ENCODE measurements around the gene ZBTB20.
"Not testable (repeated sequence)": the region's sequence is repeated elsewhere in the genome, so short reads cannot be mapped to it uniquely, and the experiment has no call there.

Gene ZBTB20

GRCh38 chr3:114831861-114832260 lies 315.2 kb downstream of the ZBTB20 start:
- no peaks in the 10 kb centered on the region for H3K4me1 ChIP-seq (ENCODE audit: insufficient read depth, low read length)
- no peaks in the 10 kb centered on the region for H3K36me3 ChIP-seq (ENCODE audit: insufficient read depth, low read length)
- H3K9ac ChIP-seq (ENCODE audit: low read depth, low read length) = no peak overlapping the region
- no peaks in the 10 kb centered on the region for H3K9me3 ChIP-seq (ENCODE audit: control insufficient read depth, insufficient read depth, low read length)

DNA sequence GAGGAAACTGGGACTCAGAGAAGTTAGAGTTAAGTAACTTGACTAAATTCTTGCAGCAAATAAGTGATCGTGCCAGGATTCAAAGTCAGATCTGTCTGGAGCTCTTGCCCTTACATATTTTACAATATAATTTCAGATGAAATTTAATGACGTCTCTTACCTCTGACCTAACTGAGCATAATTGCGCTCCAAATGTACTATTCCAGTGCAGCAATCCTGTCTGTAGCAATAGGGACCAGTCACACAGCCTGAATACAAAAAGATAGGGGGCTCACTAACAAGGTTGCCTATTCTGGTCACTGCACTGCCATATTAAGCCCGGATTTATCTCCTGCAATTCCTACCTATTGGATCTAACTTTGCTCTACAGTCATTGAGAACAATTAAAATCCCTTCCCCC lies 316.4 kb downstream of the ZBTB20 start:
- Histone ChIP-seq H3K4me1 (ENCODE audit: insufficient read depth, low read length) (no peaks in the 10 kb centered on the region), H3K9ac (ENCODE audit: low read depth, low read length) (no peak overlapping the region), H3K36me3 (ENCODE audit: insufficient read depth, low read length) (no peaks in the 10 kb centered on the region), H3K9me3 (ENCODE audit: control insufficient read depth, insufficient read depth, low read length) (no peaks in the 10 kb centered on the region)

GRCh38 chr3:114829783-114830182 lies 317.3 kb downstream of the ZBTB20 start:
- H3K9ac ChIP-seq (ENCODE audit: low read depth, low read length) = no peak overlapping the region

GRCh38 chr3:114827495-114827894 lies 319.6 kb downstream of the ZBTB20 start:
- H3K36me3 ChIP-seq (ENCODE audit: insufficient read depth, low read length) = no peaks in the 10 kb centered on the region
- H3K9me3 ChIP-seq (ENCODE audit: control insufficient read depth, insufficient read depth, low read length) = no peaks in the 10 kb centered on the region
- no peaks in the 10 kb centered on the region for H3K4me1 ChIP-seq (ENCODE audit: insufficient read depth, low read length)
- H3K9ac ChIP-seq (ENCODE audit: low read depth, low read length) = no peak overlapping the region

More at GRCh38 chr3:114829783-114830182, 317.3 kb downstream of the ZBTB20 start:
- no peaks in the 10 kb centered on the region for H3K4me1 ChIP-seq (ENCODE audit: insufficient read depth, low read length)
- H3K9me3 ChIP-seq (ENCODE audit: control insufficient read depth, insufficient read depth, low read length) = no peaks in the 10 kb centered on the region
- no peaks in the 10 kb centered on the region for H3K36me3 ChIP-seq (ENCODE audit: insufficient read depth, low read length)

GRCh38 chr3:114824014-114824413 lies 323.1 kb downstream of the ZBTB20 start:
- no peaks in the 10 kb centered on the region for H3K4me1 ChIP-seq (ENCODE audit: insufficient read depth, low read length)
- H3K9me3 ChIP-seq (ENCODE audit: control insufficient read depth, insufficient read depth, low read length) = no peaks in the 10 kb centered on the region
- no peaks in the 10 kb centered on the region for H3K36me3 ChIP-seq (ENCODE audit: insufficient read depth, low read length)
- no peak overlapping the region for H3K9ac ChIP-seq (ENCODE audit: low read depth, low read length)

GRCh38 chr3:114823061-114823460 lies 324.0 kb downstream of the ZBTB20 start:
- Histone ChIP-seq H3K4me1 (ENCODE audit: insufficient read depth, low read length) (no peaks in the 10 kb centered on the region), H3K36me3 (ENCODE audit: insufficient read depth, low read length) (no peaks in the 10 kb centered on the region), H3K9ac (ENCODE audit: low read depth, low read length) (no peak overlapping the region), H3K9me3 (ENCODE audit: control insufficient read depth, insufficient read depth, low read length) (no peaks in the 10 kb centered on the region)

DNA sequence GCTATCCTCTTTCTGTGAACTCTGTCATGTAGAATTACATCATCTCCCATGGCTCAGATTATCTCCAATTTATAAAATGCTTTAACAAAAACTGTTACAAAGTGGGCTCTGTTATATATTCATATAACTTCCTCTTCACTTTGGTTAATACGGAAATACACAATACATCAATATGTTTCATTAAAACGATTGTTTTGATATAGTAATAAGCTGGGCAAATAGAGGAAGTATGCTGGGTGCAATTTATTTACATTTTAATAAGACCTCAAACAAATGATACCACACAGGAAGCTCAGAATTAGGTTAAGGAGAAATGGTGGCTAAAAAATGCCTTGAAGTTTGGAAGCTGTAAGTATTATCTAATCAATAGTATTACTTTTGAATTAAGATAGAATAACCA lies 331.0 kb downstream of the ZBTB20 start:
- H3K4me1 ChIP-seq (ENCODE audit: insufficient read depth, low read length) = no peaks in the 10 kb centered on the region
- H3K9me3 ChIP-seq (ENCODE audit: control insufficient read depth, insufficient read depth, low read length) = no peaks in the 10 kb centered on the region
- no peaks in the 10 kb centered on the region for H3K36me3 ChIP-seq (ENCODE audit: insufficient read depth, low read length)
- H3K9ac ChIP-seq (ENCODE audit: low read depth, low read length) = no peak overlapping the region

DNA sequence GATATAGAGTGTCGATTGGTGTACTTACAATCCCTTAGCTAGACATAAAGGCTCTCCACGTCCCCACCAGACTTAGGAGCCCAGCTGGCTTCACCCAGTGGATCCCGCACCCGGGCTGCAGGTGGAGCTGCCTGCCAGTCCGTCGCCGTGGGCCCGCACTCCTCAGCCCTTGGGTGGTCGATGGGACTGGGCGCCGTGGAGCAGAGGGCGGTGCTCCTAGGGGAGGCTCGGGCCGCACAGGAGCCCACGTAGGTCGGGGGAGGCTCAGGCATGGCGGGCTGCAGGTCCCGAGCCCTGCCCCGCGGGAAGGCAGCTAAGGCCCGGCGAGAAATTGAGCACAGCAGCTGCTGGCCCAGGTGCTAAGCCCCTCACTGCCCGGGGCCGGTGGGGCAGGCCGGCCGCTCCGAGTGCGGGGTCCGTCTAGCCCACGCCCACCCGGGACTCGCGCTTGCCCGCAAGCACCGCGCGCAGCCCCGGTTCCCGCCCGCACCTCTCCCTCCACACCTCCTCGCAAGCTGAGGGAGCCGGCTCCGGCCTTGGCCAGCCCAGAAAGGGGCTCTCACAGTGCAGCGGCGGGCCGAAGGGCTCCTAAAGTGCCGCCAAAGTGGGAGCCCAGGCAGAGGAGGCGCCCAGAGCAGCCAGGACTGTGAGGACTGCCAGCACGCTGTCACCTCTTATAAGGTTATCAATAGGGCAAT lies 334.4 kb downstream of the ZBTB20 start:
- H3K36me3 ChIP-seq (ENCODE audit: insufficient read depth, low read length); H3K9ac ChIP-seq (ENCODE audit: low read depth, low read length); H3K9me3 ChIP-seq (ENCODE audit: control insufficient read depth, insufficient read depth, low read length); H3K4me1 ChIP-seq (ENCODE audit: insufficient read depth, low read length): not testable (repeated sequence)

DNA sequence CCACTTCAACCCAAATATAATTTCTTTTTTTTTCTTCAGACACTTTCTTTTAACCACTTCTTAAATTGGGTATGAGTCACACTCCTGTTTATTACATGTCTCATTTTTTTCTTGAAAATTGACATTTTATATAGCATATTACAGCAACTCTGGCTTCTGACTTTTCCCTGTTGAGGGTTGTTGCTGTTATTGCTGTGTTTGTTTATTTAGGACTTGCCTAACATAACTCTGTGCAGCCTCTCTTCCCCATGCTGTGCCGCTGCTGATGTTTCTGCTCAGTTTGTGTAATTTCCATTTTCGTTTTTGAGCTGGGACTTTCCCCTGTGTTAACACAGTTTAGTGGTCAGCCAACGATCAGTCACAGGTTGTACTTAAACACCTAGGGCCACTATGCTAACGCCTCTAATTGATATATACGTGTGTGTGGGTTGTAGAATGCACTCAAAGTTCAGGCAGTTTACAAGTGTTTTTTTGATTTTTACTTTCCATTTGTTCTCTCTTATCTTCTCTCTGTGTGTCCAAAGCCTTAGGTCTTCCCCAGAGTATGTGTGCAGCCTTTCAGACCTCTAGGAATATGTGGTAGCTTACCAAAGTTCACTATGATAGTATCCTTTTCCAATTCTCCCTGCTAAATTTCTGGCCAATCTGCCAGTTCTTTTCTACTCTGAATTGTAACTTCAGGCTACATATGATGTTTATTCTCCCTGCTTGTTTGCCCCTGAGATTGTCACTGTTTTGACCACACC lies 337.2 kb downstream of the ZBTB20 start:
- Histone ChIP-seq H3K4me1 (ENCODE audit: insufficient read depth, low read length) (no peaks in the 10 kb centered on the region), H3K9ac (ENCODE audit: low read depth, low read length) (no peak overlapping the region), H3K36me3 (ENCODE audit: insufficient read depth, low read length) (no peaks in the 10 kb centered on the region), H3K9me3 (ENCODE audit: control insufficient read depth, insufficient read depth, low read length) (no peaks in the 10 kb centered on the region)

DNA sequence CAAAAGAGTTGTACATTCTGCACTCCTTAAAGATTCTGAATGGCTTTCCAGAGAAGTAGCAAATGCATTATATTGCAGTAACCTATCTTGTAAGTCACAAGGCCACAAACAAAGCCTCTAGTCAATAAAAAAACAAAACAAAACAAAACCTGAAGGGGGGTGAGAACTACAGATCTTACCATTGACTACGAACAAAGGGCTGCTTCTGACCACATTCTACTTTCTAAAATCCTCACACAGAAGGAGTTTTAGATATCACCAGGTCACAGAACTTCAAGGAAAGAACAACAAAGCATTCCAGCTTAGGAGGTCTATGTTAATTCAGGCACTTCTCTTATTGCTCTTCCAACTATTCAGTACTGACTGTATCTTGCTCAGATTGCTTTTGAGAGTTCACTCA lies 343.0 kb downstream of the ZBTB20 start:
- Histone ChIP-seq H3K9me3 (ENCODE audit: control insufficient read depth, insufficient read depth, low read length) (no peaks in the 10 kb centered on the region), H3K4me1 (ENCODE audit: insufficient read depth, low read length) (no peaks in the 10 kb centered on the region), H3K36me3 (ENCODE audit: insufficient read depth, low read length) (no peaks in the 10 kb centered on the region), H3K9ac (ENCODE audit: low read depth, low read length) (no peak overlapping the region)

GRCh38 chr3:114803042-114803695 lies 343.9 kb downstream of the ZBTB20 start:
- H3K36me3 ChIP-seq (ENCODE audit: insufficient read depth, low read length) = no peaks in the 10 kb centered on the region
- H3K9ac ChIP-seq (ENCODE audit: low read depth, low read length) = no peak overlapping the region
- H3K4me1 ChIP-seq (ENCODE audit: insufficient read depth, low read length) = no peaks in the 10 kb centered on the region
- no peaks in the 10 kb centered on the region for H3K9me3 ChIP-seq (ENCODE audit: control insufficient read depth, insufficient read depth, low read length)

- no peaks in the 10 kb centered on the region for H3K36me3 ChIP-seq (ENCODE audit: insufficient read depth, low read length)
- H3K9ac ChIP-seq (ENCODE audit: low read depth, low read length) = no peak overlapping the region
- no peaks in the 10 kb centered on the region for H3K4me1 ChIP-seq (ENCODE audit: insufficient read depth, low read length)
- no peaks in the 10 kb centered on the region for H3K9me3 ChIP-seq (ENCODE audit: control insufficient read depth, insufficient read depth, low read length)
Measured at GRCh38 chr3:114800272-114801031, 346.6 kb downstream of the ZBTB20 start.

DNA sequence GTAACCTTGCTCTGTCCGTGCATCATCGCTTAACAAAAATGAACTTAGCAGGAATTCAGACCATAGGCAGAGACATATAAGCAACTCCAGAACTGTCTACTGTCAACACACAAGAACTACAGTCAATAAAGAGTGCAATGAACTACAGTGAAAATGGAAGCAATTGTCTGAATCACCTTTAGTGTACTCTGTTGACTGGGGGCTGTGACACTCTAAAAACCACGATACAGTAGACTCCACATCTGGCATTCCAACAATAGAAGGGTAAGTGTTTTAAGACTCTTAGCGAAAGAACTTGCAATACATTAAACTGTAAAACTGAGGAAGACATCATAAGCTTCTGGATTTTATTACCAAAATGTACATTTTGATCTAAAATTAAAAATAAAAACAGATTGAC lies 347.3 kb downstream of the ZBTB20 start:
- H3K9me3 ChIP-seq (ENCODE audit: control insufficient read depth, insufficient read depth, low read length) = no peaks in the 10 kb centered on the region
- no peaks in the 10 kb centered on the region for H3K36me3 ChIP-seq (ENCODE audit: insufficient read depth, low read length)
- peaks cover 3% of the 10 kb centered on the region; the same call in 1 of the 2 replicates for H3K4me1 ChIP-seq (ENCODE audit: insufficient read depth, low read length)
- H3K9ac ChIP-seq (ENCODE audit: low read depth, low read length) = no peak overlapping the region

DNA sequence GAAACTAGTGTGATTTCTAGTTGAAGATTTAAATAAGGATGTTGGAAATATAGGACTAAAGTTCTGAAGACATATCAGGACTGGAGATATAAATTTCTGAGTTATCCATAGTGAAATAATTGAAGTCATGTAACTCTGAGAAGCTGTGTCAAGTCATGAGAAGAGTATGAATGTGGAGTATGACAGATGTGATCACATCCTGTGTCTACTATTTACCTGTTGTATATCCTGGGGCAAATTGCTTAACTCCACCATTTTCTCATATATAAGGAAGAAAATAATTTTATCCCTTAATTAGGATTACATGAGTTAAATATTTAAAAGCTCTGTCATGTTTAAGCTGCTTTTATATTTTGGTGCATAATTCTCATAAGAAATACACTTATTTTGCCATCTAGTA lies 350.3 kb downstream of the ZBTB20 start:
- peaks cover 3% of the 10 kb centered on the region; the same call in 1 of the 2 replicates for H3K4me1 ChIP-seq (ENCODE audit: insufficient read depth, low read length)

More for the DNA sequence above, 350.3 kb downstream of the ZBTB20 start:
- Histone ChIP-seq H3K36me3 (ENCODE audit: insufficient read depth, low read length) (no peaks in the 10 kb centered on the region), H3K9me3 (ENCODE audit: control insufficient read depth, insufficient read depth, low read length) (no peaks in the 10 kb centered on the region), H3K9ac (ENCODE audit: low read depth, low read length) (no peak overlapping the region)

Measured in ES-I3 (cell line).